Fibroblast of upper back skin (primary cell): Measurements from ENCODE around the gene FMN1.

Experiments used
- DNase-seq: peaks from one replicate; pipeline ENCODE4 v3.0.0-alpha.2; 2013

The FMN1 gene

GRCh38 chr15:32908872-32909271 lies 285.6 kb downstream of the FMN1 start:
- no peak for DNase-seq

GRCh38 chr15:32908135-32908801 lies 286.2 kb downstream of the FMN1 start:
- DNase-seq, result peak; percentile 73

GRCh38 chr15:32905481-32905880 lies 289.0 kb downstream of the FMN1 start:
- peak; percentile 79 for DNase-seq

GRCh38 chr15:32904448-32904847 lies 290.1 kb downstream of the FMN1 start:
- DNase-seq, result no peak

GRCh38 chr15:32903591-32904290 lies 290.8 kb downstream of the FMN1 start:
- DNase-seq, result no peak

- DNase-seq, result no peak
These were observed 292.5 kb downstream of the FMN1 start for GRCh38 chr15:32901995-32902394.

GRCh38 chr15:32901192-32901591 lies 293.3 kb downstream of the FMN1 start:
- no peak for DNase-seq

GRCh38 chr15:32899126-32899596 lies 295.4 kb downstream of the FMN1 start:
- no peak for DNase-seq

GRCh38 chr15:32898414-32898813 lies 296.1 kb downstream of the FMN1 start:
- DNase-seq, result no peak

GRCh38 chr15:32893421-32893820 lies 301.1 kb downstream of the FMN1 start:
- DNase-seq, result peak; percentile 86

- DNase-seq, result no peak
These were observed 305.3 kb downstream of the FMN1 start for GRCh38 chr15:32889214-32889613.

- DNase-seq, result peak; percentile 85
These were observed 306.2 kb downstream of the FMN1 start for GRCh38 chr15:32888221-32888761.

- no peak for DNase-seq
These were observed 307.4 kb downstream of the FMN1 start for GRCh38 chr15:32887090-32887489.

GRCh38 chr15:32886459-32886858 lies 308.1 kb downstream of the FMN1 start:
- DNase-seq, result no peak

GRCh38 chr15:32885713-32886112 lies 308.8 kb downstream of the FMN1 start:
- DNase-seq, result no peak

- DNase-seq, result peak; percentile 84
These were observed 310.4 kb downstream of the FMN1 start for GRCh38 chr15:32884146-32884545.

GRCh38 chr15:32882955-32883354 lies 311.6 kb downstream of the FMN1 start:
- DNase-seq, result no peak

GRCh38 chr15:32881528-32881927 lies 313.0 kb downstream of the FMN1 start:
- DNase-seq, result no peak

- DNase-seq, result no peak
These were observed 313.9 kb downstream of the FMN1 start for GRCh38 chr15:32880642-32881041.

GRCh38 chr15:32879980-32880379 lies 314.5 kb downstream of the FMN1 start:
- no peak for DNase-seq

- DNase-seq, result no peak
These were observed 315.4 kb downstream of the FMN1 start for GRCh38 chr15:32878869-32879805.

- no peak for DNase-seq
These were observed 316.2 kb downstream of the FMN1 start for GRCh38 chr15:32878342-32878741.
